Gastrocnemius medialis (tissue), 4 donors: Measurements from ENCODE around the gene COLEC11.
"Not testable (repeated sequence)": the region's sequence is repeated elsewhere in the genome, so short reads cannot be mapped to it uniquely, and the experiment has no call there.

Source experiments
- CTCF ChIP-seq, 5 experiments: fragments of 450-650 bp in 3 of 5; fragments of 200-600 bp in 2 of 5; sonication (generic) in 2 of 5; IDR thresholded peaks in 4 of 5; conservative IDR thresholded peaks in 1 of 5; 1 replicate in 4 of 5; 2 replicates in 1 of 5; pipeline ENCODE4 v1.5.1; 2016 to 2019; ENCODE audit warnings: antibody characterized with exemption in 5 of 5, mild to moderate bottlenecking in 3 of 5, moderate library complexity in 3 of 5
- POLR2A ChIP-seq, 2 donors: fragments of 450-650 bp; IDR thresholded peaks; one replicate each; pipeline ENCODE4 v1.6.1; 2017; ENCODE audit warnings: antibody characterized with exemption in 2 of 2, mild to moderate bottlenecking in 2 of 2, moderate library complexity in 2 of 2

DNA sequence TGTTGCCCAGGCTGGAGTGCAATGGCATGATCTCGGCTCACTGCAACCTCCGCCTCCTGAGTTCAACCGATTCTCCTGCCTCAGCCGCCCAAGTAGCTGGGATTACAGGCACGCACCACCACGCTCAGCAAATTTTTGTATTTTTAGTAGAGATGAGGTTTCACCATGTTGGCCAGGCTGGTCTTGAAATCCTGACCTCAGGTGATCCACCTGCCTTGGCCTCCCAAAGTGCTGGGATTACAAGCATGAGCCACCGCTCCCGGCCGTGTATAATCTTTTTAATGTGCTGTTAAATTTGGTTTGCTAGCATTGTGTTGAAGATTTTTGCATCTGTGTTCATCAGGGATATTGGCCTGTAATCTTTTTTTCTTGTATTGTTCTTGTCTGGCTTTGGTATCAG is 24.7 kb downstream of the COLEC11 start:
- TF ChIP-seq CTCF (IDR thresholded peaks at IDR 0.05 in 4 of 5, conservative IDR thresholded peaks at IDR 0.05 in 1 of 5); POLR2A (IDR thresholded peaks at IDR 0.05): not testable (repeated sequence)
